OCI-LY7 (cell line): ENCODE results near the gene SELENOS.

Experiments
- CTCF ChIP-seq: fragments of 200-600 bp; sonication (generic); conservative IDR thresholded peaks from 2 replicates; pipeline ENCODE4 v1.5.1; 2014; ENCODE audit warnings: mild to moderate bottlenecking, antibody characterized with exemption, low read length, moderate library complexity, mixed read lengths
- EZH2phosphoT487 ChIP-seq: fragments of 200-600 bp; sonication (generic); IDR thresholded peaks from 2 replicates; pipeline ENCODE4 v1.6.1; 2018; ENCODE audit warnings: low read depth, borderline replicate concordance, mild to moderate bottlenecking, mixed run types, antibody characterized with exemption, low read length, moderate library complexity, mixed read lengths

DNA sequence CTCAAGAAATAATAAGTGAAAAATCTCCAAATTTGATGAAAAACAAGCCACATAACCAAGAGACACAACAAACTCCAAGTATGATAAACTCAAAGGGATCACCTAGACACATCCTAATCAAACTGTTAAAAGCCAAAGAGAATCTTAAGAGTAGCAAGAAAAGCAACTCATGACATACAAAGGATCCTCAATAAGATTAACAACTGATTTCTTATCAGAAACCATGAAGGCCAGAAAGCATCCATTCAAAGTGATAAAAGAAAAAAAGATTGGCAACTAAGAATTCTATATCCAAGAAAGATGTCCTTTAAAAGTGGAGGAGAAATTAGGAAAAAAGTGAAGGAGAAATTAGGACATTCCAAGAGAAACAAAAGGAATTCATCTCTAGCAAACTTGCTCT is 49.0 kb downstream of the SELENOS start:
- TF ChIP-seq CTCF (no peak), EZH2phosphoT487 (no peak)
